Measurements from ENCODE around the gene SPEG. TPM values are rescaled to one million over a fixed set of nuclear protein-coding genes. Genes with fewer than 3 reads are reported as not detected.

Gene SPEG
- total RNA-seq, 1 experiment from 2014 or later: 56.6 TPM

GRCh38 chr2:219443016-219443696 lies 8.5 kb downstream of the SPEG start:
- no peaks in the 10 kb centered on the region for H3K9me3 ChIP-seq (ENCODE audit: control insufficient read depth in 1 of 2, insufficient read depth in 1 of 2, low read depth in 1 of 2, low read length in 2 of 2)
- CTCF ChIA-PET: interaction anchor here (0.6 to 1.9 kb wide), 2 partner anchors 9 to 13 kb away, joined by 3 to 9 read pairs; no protein-coding TSS in a partner anchor
- ATAC-seq (no peak), DNase-seq (ENCODE audit: low read depth, low spot score) (no peak)
- peaks cover 0 to 3% of the 10 kb centered on the region in 2 experiments; a peak in 1 of 4 replicates for H3K36me3 ChIP-seq (ENCODE audit: control insufficient read depth in 1 of 2, insufficient read depth in 2 of 2, low read length in 2 of 2)
- H2AFZ ChIP-seq (ENCODE audit: low read depth, low read length, poor library complexity, severe bottlenecking): no peak overlapping the region
- H4K20me1 ChIP-seq (ENCODE audit: insufficient read depth): no peaks in the 10 kb centered on the region
- no peaks in the 10 kb centered on the region for H3K9me2 ChIP-seq (ENCODE audit: insufficient read depth)
- H3K27me3 ChIP-seq (ENCODE audit: insufficient read depth, low read length): no peaks in the 10 kb centered on the region
- peak overlapping the region; percentile 55 to 67 for H3K4me3 ChIP-seq (replicated peaks in 1 of 2; ENCODE audit: low read depth in 1 of 2, low read length in 2 of 2)
- H3K79me2 ChIP-seq (ENCODE audit: insufficient read depth, low read length): no peaks in the 10 kb centered on the region
- H3K27ac ChIP-seq (ENCODE audit: low read depth, low read length): no peak overlapping the region
- POLR2A ChIA-PET: no interaction called here
- BruUV-seq (replicated peaks): TSS peak; percentile 61
- TF ChIP-seq FOSL1 (IDR thresholded peaks at IDR 0.05; ENCODE audit: low read depth) (no peak), EGR1 (IDR thresholded peaks at IDR 0.05; ENCODE audit: low read depth) (no peak), ATF3 (IDR thresholded peaks at IDR 0.05) (no peak)
- peaks cover 12 to 32% of the 10 kb centered on the region in 2 experiments for H3K4me1 ChIP-seq (ENCODE audit: control insufficient read depth in 1 of 2, insufficient read depth in 2 of 2, low read length in 2 of 2)
- no peak overlapping the region for H3K9ac ChIP-seq (ENCODE audit: low read length)
- RAD21 ChIA-PET (ENCODE audit: low non-redundant PET in 1 of 2, low total read pairs in 2 of 2, uncharacterized antibody in 2 of 2, unreplicated experiment in 2 of 2): no interaction called here
- peak overlapping the region; percentile 100 for H3K4me2 ChIP-seq (ENCODE audit: low read length)
- intact Hi-C loops (cut with micrococcal nuclease): no loop called here

DNA sequence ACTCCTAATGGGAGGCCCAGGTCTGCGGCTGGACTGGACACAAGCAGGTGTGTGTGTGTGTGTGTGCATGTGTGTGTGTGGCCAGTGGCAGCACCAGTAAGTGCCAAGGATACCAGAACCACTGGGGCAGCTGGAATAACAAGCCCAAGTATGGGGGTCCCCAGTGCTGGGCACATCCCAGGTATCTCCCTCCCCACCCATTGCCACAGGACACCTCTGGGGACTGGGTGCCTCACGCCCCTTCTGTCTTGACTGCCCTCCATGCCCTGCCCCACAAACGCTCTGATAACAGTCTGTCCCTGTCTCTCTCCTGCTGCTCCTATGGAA lies 9.0 kb downstream of the SPEG start:
- intact Hi-C loops (cut with micrococcal nuclease): no loop called here
- Histone ChIP-seq H4K20me1 (ENCODE audit: insufficient read depth) (no peaks in the 10 kb centered on the region), H3K4me1 (ENCODE audit: control insufficient read depth in 1 of 2, insufficient read depth in 2 of 2, low read length in 2 of 2) (peaks cover 12 to 32% of the 10 kb centered on the region in 2 experiments), H3K9me2 (ENCODE audit: insufficient read depth) (no peaks in the 10 kb centered on the region), H3K4me2 (ENCODE audit: low read length) (no peak overlapping the region), H3K27me3 (ENCODE audit: insufficient read depth, low read length) (no peaks in the 10 kb centered on the region), H2AFZ (ENCODE audit: low read depth, low read length, poor library complexity, severe bottlenecking) (no peak overlapping the region), H3K9ac (ENCODE audit: low read length) (no peak overlapping the region), H3K9me3 (ENCODE audit: control insufficient read depth in 1 of 2, insufficient read depth in 1 of 2, low read depth in 1 of 2, low read length in 2 of 2) (no peaks in the 10 kb centered on the region), H3K4me3 (replicated peaks in 1 of 2; ENCODE audit: low read depth in 1 of 2, low read length in 2 of 2) (no peak overlapping the region), H3K27ac (ENCODE audit: low read depth, low read length) (no peak overlapping the region), H3K36me3 (ENCODE audit: control insufficient read depth in 1 of 2, insufficient read depth in 2 of 2, low read length in 2 of 2) (peaks cover 0 to 3% of the 10 kb centered on the region in 2 experiments; a peak in 1 of 4 replicates), H3K79me2 (ENCODE audit: insufficient read depth, low read length) (no peaks in the 10 kb centered on the region)
- no peak for ATAC-seq
- ChIA-PET RAD21 (ENCODE audit: low non-redundant PET in 1 of 2, low total read pairs in 2 of 2, uncharacterized antibody in 2 of 2, unreplicated experiment in 2 of 2) (no interaction called here), POLR2A (no interaction called here), CTCF (no interaction called here)
- no peak for TF ChIP-seq JUND (IDR thresholded peaks at IDR 0.05)
- TF ChIP-seq FOSL1 (IDR thresholded peaks at IDR 0.05; ENCODE audit: low read depth): no peak
- TF ChIP-seq EGR1 (IDR thresholded peaks at IDR 0.05; ENCODE audit: low read depth): no peak
- no peak for TF ChIP-seq ATF3 (IDR thresholded peaks at IDR 0.05)
- TF ChIP-seq SIN3A (IDR thresholded peaks at IDR 0.05; ENCODE audit: low read depth): no peak
- TF ChIP-seq POLR2A (IDR thresholded peaks at IDR 0.05; ENCODE audit: borderline replicate concordance, extremely low read depth, insufficient read depth, insufficient read length): no peak
- no peak for DNase-seq (ENCODE audit: low read depth, low spot score)
- no TSS peak for BruUV-seq (replicated peaks)
